Muscle of leg (tissue), 11 donors: ENCODE results near the gene GPRC5C. TPM values are rescaled to one million over a fixed set of nuclear protein-coding genes. Genes with fewer than 3 reads are reported as not detected.
"Not testable (repeated sequence)": the region's sequence is repeated elsewhere in the genome, so short reads cannot be mapped to it uniquely, and the experiment has no call there.

ENCODE experiments used
- DNase-seq: peaks from one replicate; pipeline ENCODE4 v3.0.0; 2013
- H3K27ac ChIP-seq: one replicate; pipeline ENCODE4 v1.5.1; 2013; ENCODE audit warnings: mild to moderate bottlenecking, low read length, control low read depth
- H3K27me3 ChIP-seq: one replicate; pipeline ENCODE4 v1.6.1; 2013; ENCODE audit warnings: low read length; ENCODE audit not compliant: control insufficient read depth, insufficient read depth
- H3K36me3 ChIP-seq: one replicate; pipeline ENCODE4 v1.6.1; 2013; ENCODE audit warnings: low read length; ENCODE audit not compliant: control insufficient read depth, insufficient read depth
- H3K4me1 ChIP-seq: one replicate; pipeline ENCODE4 v1.6.1; 2013; ENCODE audit warnings: low read length; ENCODE audit not compliant: control insufficient read depth, insufficient read depth
- H3K4me3 ChIP-seq: one replicate; pipeline ENCODE4 v1.5.1; 2013; ENCODE audit warnings: low read length, control low read depth
- H3K9me3 ChIP-seq: replicated peaks from 2 replicates; pipeline ENCODE4 v1.6.1; 2013; ENCODE audit warnings: low read depth, low read length; ENCODE audit not compliant: control insufficient read depth
- WGBS: methylation state at CpG from one replicate; pipeline ENCODE4 v1.1.5; 2013; ENCODE audit warnings: missing lambda C conversion rate; ENCODE audit not compliant: insufficient coverage; 5-methylcytosine and 5-hydroxymethylcytosine counted together
- polyA plus RNA-seq, 8 donors: library from polyadenylated mRNA; unstranded; fragments of 120-200 nt; gene quantifications; one replicate each; pipeline versions ENCODE4 v1.2.1 to v1.2.3, GENCODE V29; 2013; ENCODE audit warnings: inconsistent platforms in 1 of 8, low replicate concordance in 1 of 8; ENCODE audit not compliant: insufficient read length in 8 of 8, insufficient read depth in 1 of 8
- total RNA-seq: library from RNA; stranded (reverse); fragments of 120-200 nt; gene quantifications from one replicate; pipeline ENCODE4 v1.2.4, GENCODE V29; 2013

GPRC5C gene
- total and polyA plus RNA-seq, 9 donors: 16.2 to 56.0 (median 34.4) TPM

DNA sequence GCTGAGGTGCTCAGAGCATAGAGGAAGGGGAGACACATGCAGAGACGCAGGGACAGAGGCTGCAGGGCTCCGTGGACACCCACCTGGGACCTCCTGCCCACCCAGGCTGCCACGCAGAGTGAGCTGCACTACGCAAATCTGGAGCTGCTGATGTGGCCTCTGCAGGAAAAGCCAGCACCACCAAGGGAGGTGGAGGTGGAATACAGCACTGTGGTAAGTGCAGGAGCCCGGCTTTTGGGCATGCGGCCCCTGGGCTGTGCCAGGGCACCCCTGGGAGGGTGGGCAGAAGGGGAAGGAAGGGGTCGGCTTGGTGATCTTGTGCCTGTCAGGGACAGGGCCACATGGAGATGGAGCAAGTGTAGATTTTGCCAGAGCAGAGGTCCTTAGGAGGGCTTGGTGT is 49.7 kb downstream of the GPRC5C start:
- no peak for DNase-seq
- no peak overlapping the region for H3K4me3 ChIP-seq
- no peaks in the 10 kb centered on the region for H3K36me3 ChIP-seq
- peaks cover 9% of the 10 kb centered on the region for H3K4me1 ChIP-seq
- 82% methylated on average over 7 of the region's 7 CpGs for WGBS
- no peak overlapping the region for H3K27ac ChIP-seq
- peaks cover 9% of the 10 kb centered on the region for H3K27me3 ChIP-seq
- H3K9me3 ChIP-seq: no peaks in the 10 kb centered on the region

- Histone ChIP-seq H3K27me3 (peaks cover 7% of the 10 kb centered on the region), H3K4me1 (peaks cover 4% of the 10 kb centered on the region), H3K36me3 (no peaks in the 10 kb centered on the region), H3K4me3 (no peak overlapping the region), H3K9me3 (no peaks in the 10 kb centered on the region), H3K27ac (no peak overlapping the region)
- DNase-seq: no peak
- WGBS: 21% methylated on average over 6 of the region's 9 CpGs
Observed at GRCh38 chr17:74484066-74484465, 52.2 kb downstream of the GPRC5C start.

DNA sequence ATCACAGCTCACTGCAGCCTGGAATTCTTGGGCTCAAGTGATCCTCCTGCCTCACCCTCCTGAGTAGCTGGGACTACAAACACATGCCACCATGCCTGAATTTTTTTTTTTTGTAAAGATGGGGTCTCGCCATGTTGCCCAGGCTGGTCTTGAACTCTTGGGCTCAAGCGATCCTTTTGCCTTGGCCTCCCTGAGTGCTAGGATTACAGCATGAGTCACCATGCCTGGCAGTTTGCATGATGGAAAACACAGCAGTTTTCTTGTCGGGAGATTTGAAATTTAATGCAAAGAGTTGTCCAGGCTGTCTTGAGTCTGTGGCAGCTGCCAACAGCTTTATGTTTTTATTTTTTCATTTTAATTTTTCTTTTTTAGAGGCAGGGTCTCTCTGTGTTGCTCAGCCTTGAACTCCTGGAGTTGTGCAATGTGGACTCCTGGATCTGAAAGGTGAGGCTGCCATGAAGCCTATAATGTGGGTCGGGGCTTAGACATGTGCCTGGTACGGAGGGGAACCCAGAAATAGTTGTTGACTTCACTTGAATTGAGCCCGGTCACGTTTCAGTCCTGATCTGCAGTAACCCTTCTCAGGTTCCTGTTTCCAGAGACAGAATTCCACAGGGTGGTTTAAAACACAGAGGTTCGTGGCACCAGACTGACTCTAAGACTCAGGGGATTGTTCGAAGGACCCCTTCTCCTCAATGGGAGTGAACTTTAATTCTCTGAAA is 53.3 kb downstream of the GPRC5C start:
- H3K4me3 ChIP-seq: no peak overlapping the region
- no peaks in the 10 kb centered on the region for H3K36me3 ChIP-seq
- peak; percentile 39 for DNase-seq
- H3K27ac ChIP-seq: no peak overlapping the region
- H3K9me3 ChIP-seq: no peaks in the 10 kb centered on the region
- WGBS: 40% methylated on average over 5 of the region's 9 CpGs
- H3K4me1 ChIP-seq: peaks cover 4% of the 10 kb centered on the region
- H3K27me3 ChIP-seq: peaks cover 7% of the 10 kb centered on the region

DNA sequence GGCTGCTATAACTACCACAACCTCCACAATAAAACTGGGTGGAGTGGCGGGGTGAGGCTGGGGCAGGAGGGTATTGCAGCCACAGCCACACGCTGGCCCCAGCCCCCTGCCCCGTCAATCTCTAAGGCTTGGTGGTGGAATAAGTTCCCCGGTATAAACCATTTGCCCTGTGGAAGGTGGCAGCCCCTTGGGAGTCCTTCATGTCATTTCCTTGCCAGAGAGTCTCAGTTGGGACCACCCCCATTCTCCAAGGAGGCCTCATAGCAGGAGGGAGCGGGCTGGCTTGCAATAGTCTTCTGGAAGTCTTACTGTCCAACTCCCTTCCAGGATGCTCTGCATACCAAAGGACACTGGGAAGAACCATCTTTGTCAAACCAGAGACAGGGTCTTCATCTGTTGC is 54.0 kb downstream of the GPRC5C start:
- Histone ChIP-seq H3K4me3 (no peak overlapping the region), H3K27ac (no peak overlapping the region), H3K4me1 (peaks cover 4% of the 10 kb centered on the region), H3K36me3 (no peaks in the 10 kb centered on the region), H3K9me3 (no peaks in the 10 kb centered on the region), H3K27me3 (peaks cover 7% of the 10 kb centered on the region)
- WGBS: 76% methylated on average over 4 of the region's 5 CpGs
- DNase-seq: no peak

- not testable (repeated sequence) for H3K9me3 ChIP-seq, H3K27me3 ChIP-seq, H3K4me1 ChIP-seq, DNase-seq, H3K36me3 ChIP-seq, H3K4me3 ChIP-seq, H3K27ac ChIP-seq
- 92% methylated on average over 4 of the region's 4 CpGs for WGBS
Observed at GRCh38 chr17:74488276-74488675, 56.4 kb downstream of the GPRC5C start.

- no peak for DNase-seq
- 73% methylated on average over 5 of the region's 9 CpGs for WGBS
Observed at GRCh38 chr17:74490716-74491115, 58.8 kb downstream of the GPRC5C start.

DNA sequence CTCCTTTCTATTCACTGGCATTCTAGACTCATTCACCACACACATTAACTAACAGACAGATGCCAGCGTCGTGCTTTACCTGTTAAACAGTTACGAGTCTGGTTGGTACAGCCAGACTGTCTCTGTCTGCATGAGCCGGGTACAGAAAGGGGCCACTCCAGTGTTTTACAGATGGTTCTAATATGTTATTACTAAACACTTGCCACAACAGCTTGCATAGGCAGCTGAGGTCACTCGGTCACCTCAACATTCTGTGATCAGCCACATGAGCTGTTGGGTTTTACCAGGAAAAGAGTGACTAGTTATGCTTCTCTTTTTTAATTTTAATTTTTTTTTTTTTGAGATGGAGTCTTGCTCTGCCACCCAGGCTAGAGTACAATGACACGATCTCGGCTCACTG is 59.7 kb downstream of the GPRC5C start:
- Histone ChIP-seq H3K4me1 (no peaks in the 10 kb centered on the region), H3K4me3 (no peak overlapping the region), H3K36me3 (no peaks in the 10 kb centered on the region), H3K27me3 (peaks cover 2% of the 10 kb centered on the region), H3K27ac (no peak overlapping the region), H3K9me3 (no peaks in the 10 kb centered on the region)
- no CpG with 5 or more reads among the region's 7 CpGs for WGBS
- no peak for DNase-seq

More at GRCh38 chr17:74490716-74491115, 58.8 kb downstream of the GPRC5C start:
- H3K4me1 ChIP-seq: no peaks in the 10 kb centered on the region
- no peaks in the 10 kb centered on the region for H3K36me3 ChIP-seq
- H3K4me3 ChIP-seq: no peak overlapping the region
- H3K27ac ChIP-seq: no peak overlapping the region
- no peaks in the 10 kb centered on the region for H3K9me3 ChIP-seq
- peaks cover 2% of the 10 kb centered on the region for H3K27me3 ChIP-seq

- H3K27ac ChIP-seq: no peak overlapping the region
- H3K9me3 ChIP-seq: no peaks in the 10 kb centered on the region
- H3K27me3 ChIP-seq: peaks cover 2% of the 10 kb centered on the region
- 36% methylated on average over 9 of the region's 11 CpGs for WGBS
- H3K4me1 ChIP-seq: no peaks in the 10 kb centered on the region
- DNase-seq: peak; percentile 75
- H3K36me3 ChIP-seq: no peaks in the 10 kb centered on the region
- H3K4me3 ChIP-seq: no peak overlapping the region
Observed at GRCh38 chr17:74493331-74493833, 61.5 kb downstream of the GPRC5C start.

Other genes with a start within 250 kb of the GPRC5C start
- 3,184 TPM for gene RPL38, start 228.4 kb upstream of the GPRC5C start, total RNA-seq
- 1,000 to 10,000 TPM; 1,606 to 2,231 (median 1,792) TPM for gene RPL38, start 228.4 kb upstream of the GPRC5C start, polyA plus RNA-seq
- 35.5 TPM for gene TTYH2, start 218.5 kb upstream of the GPRC5C start, total RNA-seq
- gene TTYH2, start 218.5 kb upstream of the GPRC5C start, polyA plus RNA-seq: 10 to 100 TPM; 40.3 to 85.2 (median 71.1) TPM
- 0.09 TPM for gene DNAI2, start 157.9 kb upstream of the GPRC5C start, total RNA-seq
- under 1 TPM in 5 of 8 donors, not detected in 3; 0.12 to 0.38 (median 0.19) TPM for gene DNAI2, start 157.9 kb upstream of the GPRC5C start, polyA plus RNA-seq
- gene KIF19, start 105.9 kb upstream of the GPRC5C start, total RNA-seq: 1.6 TPM
- 1 to 10 TPM in 7 of 8 donors, under 1 TPM in 1; 0.74 to 2.5 (median 1.7) TPM for gene KIF19, start 105.9 kb upstream of the GPRC5C start, polyA plus RNA-seq
- gene BTBD17, start 70.2 kb upstream of the GPRC5C start, total RNA-seq: not detected
- under 1 TPM in 6 of 8 donors, not detected in 2; 0.06 to 0.28 (median 0.11) TPM for gene BTBD17, start 70.2 kb upstream of the GPRC5C start, polyA plus RNA-seq
- 0.04 TPM for gene GPR142, start 64.6 kb upstream of the GPRC5C start, total RNA-seq
- gene GPR142, start 64.6 kb upstream of the GPRC5C start, polyA plus RNA-seq: under 1 TPM in 6 of 8 donors, not detected in 2; 0.13 to 0.28 (median 0.20) TPM
- gene CD300A, start 34.5 kb downstream of the GPRC5C start, total RNA-seq: 2.5 TPM
- gene CD300A, start 34.5 kb downstream of the GPRC5C start, polyA plus RNA-seq: 1 to 10 TPM; 1.7 to 4.0 (median 2.4) TPM
- gene CD300LB, start 99.4 kb downstream of the GPRC5C start, total RNA-seq: 0.04 TPM
- gene CD300LB, start 99.4 kb downstream of the GPRC5C start, polyA plus RNA-seq: under 1 TPM; 0.07 to 0.35 (median 0.19) TPM
- gene CD300C, start 114.0 kb downstream of the GPRC5C start, total RNA-seq: 0.31 TPM
- under 1 TPM; 0.29 to 0.75 (median 0.44) TPM for gene CD300C, start 114.0 kb downstream of the GPRC5C start, polyA plus RNA-seq
- not detected for gene CD300H, start 135.4 kb downstream of the GPRC5C start, total RNA-seq
- under 1 TPM in 2 of 8 donors, not detected in 6; 0.27 to 0.28 TPM for gene CD300H, start 135.4 kb downstream of the GPRC5C start, polyA plus RNA-seq
- gene CD300LD, start 160.2 kb downstream of the GPRC5C start, total RNA-seq: not detected
- not detected for gene CD300LD, start 160.2 kb downstream of the GPRC5C start, polyA plus RNA-seq
- 0.09 TPM for gene CD300E, start 191.7 kb downstream of the GPRC5C start, total RNA-seq
- under 1 TPM; 0.07 to 0.49 (median 0.17) TPM for gene CD300E, start 191.7 kb downstream of the GPRC5C start, polyA plus RNA-seq